Measurements from ENCODE around the gene LAMTOR1. TPM values are rescaled to one million over a fixed set of nuclear protein-coding genes. Genes with fewer than 3 reads are reported as not detected.

Gene LAMTOR1
- total and polyA plus RNA-seq, 2 donors (not counting 1 experiment from before 2014, with no cell fraction given) = 71.0 to 104 TPM

- no peak for DNase-seq
- no peaks in the 10 kb centered on the region for H4K20me1 ChIP-seq (ENCODE audit: control insufficient read depth, insufficient read depth, low read length, poor library complexity, severe bottlenecking)
- no peaks in the 10 kb centered on the region for H3K4me1 ChIP-seq (ENCODE audit: control insufficient read depth in 2 of 2, insufficient read depth in 2 of 2, low read length in 2 of 2)
- no peaks in the 10 kb centered on the region for H3K9me3 Mint-ChIP-seq (ENCODE audit: insufficient read depth)
- H2AFZ ChIP-seq (ENCODE audit: insufficient read depth, low read depth, low read length, poor library complexity, severe bottlenecking) = no peak overlapping the region
- no peak overlapping the region for H3K27ac ChIP-seq (ENCODE audit: low read length in 2 of 2)
- H3K27me3 Mint-ChIP-seq = peaks cover 19% of the 10 kb centered on the region
- no CpG with 5 or more reads among the region's 2 CpGs for WGBS (ENCODE audit: insufficient coverage)
- no peaks in the 10 kb centered on the region for H3K9me3 ChIP-seq (ENCODE audit: control extremely low read depth in 1 of 3, control insufficient read depth in 2 of 3, insufficient read depth in 1 of 3, low read length in 2 of 3)
- POLR2A ChIA-PET = interaction anchor here (0.7 kb wide), 1 partner anchor 39 kb away, joined by 7 read pairs; no protein-coding TSS in a partner anchor
- no peak overlapping the region for H3K4me2 ChIP-seq (replicated peaks; ENCODE audit: low read depth, low read length, poor library complexity, severe bottlenecking)
- intact Hi-C loops (cut with micrococcal nuclease) = loop anchor here (5.0 kb wide), 1 partner anchor 38 kb away; the partner anchor contains the start of gene LAMTOR1
- TF ChIP-seq EZH2 (IDR thresholded peaks at IDR 0.05; ENCODE audit: borderline replicate concordance, insufficient read depth, low read depth, low read length, poor library complexity, severe bottlenecking) = no peak
- TF ChIP-seq CTCF (IDR thresholded peaks at IDR 0.05) = no peak
- H3K79me2 ChIP-seq (ENCODE audit: control insufficient read depth, insufficient read depth, low read length) = no peaks in the 10 kb centered on the region
- H3K27ac Mint-ChIP-seq = no peak overlapping the region
- H3K9ac ChIP-seq (ENCODE audit: low read length) = no peak overlapping the region
- ATAC-seq (ENCODE audit: low read depth) = no peak
- H3K36me3 ChIP-seq (replicated peaks in 1 of 2; ENCODE audit: control extremely low read depth in 1 of 2, control insufficient read depth in 1 of 2, extremely low read depth in 1 of 2, insufficient read depth in 2 of 2, low read length in 1 of 2) = no peaks in the 10 kb centered on the region
- H3K4me3 Mint-ChIP-seq = no peak overlapping the region
- peaks cover 0 to 3% (median 0%) of the 10 kb centered on the region in 4 experiments for H3K27me3 ChIP-seq (replicated peaks in 1 of 4; ENCODE audit: control extremely low read depth in 1 of 4, control insufficient read depth in 3 of 4, insufficient read depth in 4 of 4, low read length in 3 of 4)
- CTCF ChIA-PET = interaction anchor here (1.0 to 4.1 kb wide), 2 partner anchors 115 to 306 kb away, joined by 3 to 28 read pairs; no protein-coding TSS in a partner anchor
- H3K4me1 Mint-ChIP-seq = no peaks in the 10 kb centered on the region
- H3K4me3 ChIP-seq (ENCODE audit: control extremely low read depth in 1 of 5, extremely low read depth in 1 of 5, insufficient read depth in 1 of 5, low read depth in 2 of 5, low read length in 4 of 5) = no peak overlapping the region
Observed at GRCh38 chr11:72140661-72141060, 37.6 kb upstream of the LAMTOR1 start.

- Histone ChIP-seq H3K9ac (ENCODE audit: low read length) (no peak overlapping the region), H3K4me1 (ENCODE audit: control insufficient read depth in 2 of 2, insufficient read depth in 2 of 2, low read length in 2 of 2) (no peaks in the 10 kb centered on the region), H3K36me3 (replicated peaks in 1 of 2; ENCODE audit: control extremely low read depth in 1 of 2, control insufficient read depth in 1 of 2, extremely low read depth in 1 of 2, insufficient read depth in 2 of 2, low read length in 1 of 2) (no peaks in the 10 kb centered on the region), H3K9me3 (ENCODE audit: control extremely low read depth in 1 of 3, control insufficient read depth in 2 of 3, insufficient read depth in 1 of 3, low read length in 2 of 3) (no peaks in the 10 kb centered on the region), H3K4me2 (replicated peaks; ENCODE audit: low read depth, low read length, poor library complexity, severe bottlenecking) (no peak overlapping the region), H2AFZ (ENCODE audit: insufficient read depth, low read depth, low read length, poor library complexity, severe bottlenecking) (no peak overlapping the region), H3K4me3 (ENCODE audit: control extremely low read depth in 1 of 5, extremely low read depth in 1 of 5, insufficient read depth in 1 of 5, low read depth in 2 of 5, low read length in 4 of 5) (no peak overlapping the region), H3K79me2 (ENCODE audit: control insufficient read depth, insufficient read depth, low read length) (no peaks in the 10 kb centered on the region), H3K27ac (ENCODE audit: low read length in 2 of 2) (no peak overlapping the region), H4K20me1 (ENCODE audit: control insufficient read depth, insufficient read depth, low read length, poor library complexity, severe bottlenecking) (no peaks in the 10 kb centered on the region), H3K27me3 (replicated peaks in 1 of 4; ENCODE audit: control extremely low read depth in 1 of 4, control insufficient read depth in 3 of 4, insufficient read depth in 4 of 4, low read length in 3 of 4) (peaks cover 0 to 3% (median 0%) of the 10 kb centered on the region in 4 experiments)
- TF ChIP-seq CTCF (IDR thresholded peaks at IDR 0.05) (no peak), EZH2 (IDR thresholded peaks at IDR 0.05; ENCODE audit: borderline replicate concordance, insufficient read depth, low read depth, low read length, poor library complexity, severe bottlenecking) (no peak)
- H3K4me1 Mint-ChIP-seq = no peaks in the 10 kb centered on the region
- H3K9me3 Mint-ChIP-seq (ENCODE audit: insufficient read depth) = no peaks in the 10 kb centered on the region
- CTCF ChIA-PET = interaction anchor here (4.1 kb wide), 1 partner anchor 114 kb away, joined by 28 read pairs; no protein-coding TSS in a partner anchor
- H3K27me3 Mint-ChIP-seq = peaks cover 22% of the 10 kb centered on the region
- POLR2A ChIA-PET = no interaction called here
- intact Hi-C loops (cut with micrococcal nuclease) = no loop called here
- H3K27ac Mint-ChIP-seq = no peak overlapping the region
- 94% methylated on average over 7 of the region's 11 CpGs for WGBS (ENCODE audit: insufficient coverage)
- no peak for ATAC-seq (ENCODE audit: low read depth)
- no peak overlapping the region for H3K4me3 Mint-ChIP-seq
- DNase-seq = no peak
Observed at GRCh38 chr11:72139500-72139899, 36.4 kb upstream of the LAMTOR1 start.

Data from B cell (primary cell).